HCT116 (cell line): Measurements from ENCODE around the gene NMU. TPM values are rescaled to one million over a fixed set of nuclear protein-coding genes. Genes with fewer than 3 reads are reported as not detected.

Experiments
- ATAC-seq: fragments of 200-7000 bp; cut with Tn5 transposase; 2 replicates; pipeline ENCODE4 v1.9.1; 2020; ENCODE audit warnings: mild to moderate bottlenecking, moderate library complexity
- BruUV-seq: library from RNA; stranded (reverse); fragments of 400-500 nt; replicated peaks from 2 replicates; lab custom pipeline; 2021; lab: Mats Ljungman, UMichigan
- CTCF ChIA-PET: fragments of 300-600 bp; sonication (Branson Sonifier 250); formaldehyde crosslinking; loops from one replicate; lab custom pipeline; 2021; ENCODE audit warnings: antibody characterized with exemption; lab: Charles Lee
- POLR2A ChIA-PET: fragments of 300-600, 350-600 bp; sonication (Branson Sonifier 250); formaldehyde crosslinking; loops from one replicate; lab custom pipeline; 2021; ENCODE audit warnings: antibody characterized with exemption; lab: Charles Lee
- RAD21 ChIA-PET, 2 experiments: fragments of 300-600 bp; sonication (Branson Sonifier 250); formaldehyde crosslinking; loops; one replicate each; lab custom pipeline; 2023; ENCODE audit warnings: low total read pairs in 2 of 2; ENCODE audit not compliant: uncharacterized antibody in 2 of 2, unreplicated experiment in 2 of 2, low non-redundant PET in 1 of 2; lab: Charles Lee
- DNase-seq: peaks from one replicate; pipeline ENCODE4 v3.0.0-alpha.2; 2010; ENCODE audit warnings: low read depth, low spot score
- H2AFZ ChIP-seq: fragments of 200-600 bp; shearing (Covaris generic), sonication (generic); 2 replicates; pipeline ENCODE4 v1.6.1; 2017; ENCODE audit warnings: low read depth, mixed run types, mixed read lengths, antibody characterized with exemption, low read length; ENCODE audit not compliant: poor library complexity, severe bottlenecking
- H3K27ac ChIP-seq: 2 replicates; pipeline ENCODE4 v1.5.1; 2012; ENCODE audit warnings: low read depth, low read length
- H3K27me3 ChIP-seq: fragments of 200-600 bp; sonication (generic); 2 replicates; pipeline ENCODE4 v1.6.1; 2016; ENCODE audit warnings: mixed run types, low read length, mixed read lengths; ENCODE audit not compliant: insufficient read depth
- H3K36me3 ChIP-seq, 2 experiments: fragments of 200-500 bp in 1 of 2; fragments of 200-600 bp in 1 of 2; sonication (Bioruptor generic) in 1 of 2; sonication (generic) in 1 of 2; 2 replicates each; pipeline versions ENCODE4 v1.5.1 to v1.6.1; 2014 to 2016; ENCODE audit warnings: low read length in 2 of 2, inconsistent platforms in 1 of 2, mixed read lengths in 1 of 2, mixed run types in 1 of 2; ENCODE audit not compliant: insufficient read depth in 2 of 2, control insufficient read depth in 1 of 2
- H3K4me1 ChIP-seq, 2 experiments: fragments of 200-600 bp in 1 of 2; sonication (generic) in 1 of 2; 2 replicates each; pipeline versions ENCODE4 v1.5.1 to v1.6.1; 2012 to 2017; ENCODE audit warnings: low read length in 2 of 2, inconsistent platforms in 1 of 2, mild to moderate bottlenecking in 1 of 2, mixed read lengths in 1 of 2, mixed run types in 1 of 2, moderate library complexity in 1 of 2; ENCODE audit not compliant: insufficient read depth in 2 of 2, control insufficient read depth in 1 of 2
- H3K4me2 ChIP-seq: fragments of 200-600 bp; sonication (generic); 2 replicates; pipeline ENCODE4 v1.6.1; 2017; ENCODE audit warnings: mixed run types, low read length, mixed read lengths
- H3K4me3 ChIP-seq, 2 experiments: fragments of 200-600 bp in 1 of 2; sonication (generic) in 1 of 2; replicated peaks in 1 of 2; 2 replicates each; pipeline ENCODE4 v1.5.1; 2011 to 2016; ENCODE audit warnings: low read length in 2 of 2, control low read depth in 1 of 2, low read depth in 1 of 2, mild to moderate bottlenecking in 1 of 2, mixed read lengths in 1 of 2, mixed run types in 1 of 2
- H3K79me2 ChIP-seq: fragments of 200-600 bp; sonication (generic); 2 replicates; pipeline ENCODE4 v1.6.1; 2017; ENCODE audit warnings: mild to moderate bottlenecking, mixed run types, low read length, moderate library complexity, mixed read lengths; ENCODE audit not compliant: insufficient read depth
- H3K9ac ChIP-seq: fragments of 200-600 bp; sonication (generic); 2 replicates; pipeline ENCODE4 v1.6.1; 2016; ENCODE audit warnings: low read length, mixed read lengths
- H3K9me2 ChIP-seq: fragments of 200-600 bp; sonication (generic), shearing (Covaris generic); 2 replicates; pipeline ENCODE4 v1.6.1; 2017; ENCODE audit warnings: mixed run types, mild to moderate bottlenecking, moderate library complexity; ENCODE audit not compliant: insufficient read depth
- H3K9me3 ChIP-seq, 2 experiments: fragments of 200-500 bp in 1 of 2; fragments of 200-600 bp in 1 of 2; sonication (Bioruptor generic) in 1 of 2; sonication (generic) in 1 of 2; 2 replicates each; pipeline ENCODE4 v1.6.1; 2014 to 2017; ENCODE audit warnings: low read length in 2 of 2, mixed read lengths in 2 of 2, inconsistent platforms in 1 of 2, low read depth in 1 of 2, mild to moderate bottlenecking in 1 of 2, mixed run types in 1 of 2, moderate library complexity in 1 of 2; ENCODE audit not compliant: control insufficient read depth in 1 of 2, insufficient read depth in 1 of 2
- H4K20me1 ChIP-seq: fragments of 200-600 bp; sonication (generic), shearing (Covaris generic); 2 replicates; pipeline ENCODE4 v1.6.1; 2017; ENCODE audit warnings: mixed run types, mild to moderate bottlenecking, moderate library complexity; ENCODE audit not compliant: insufficient read depth
- ATF3 ChIP-seq: IDR thresholded peaks from 2 replicates; pipeline ENCODE4 v1.6.1; 2012
- CBX3 ChIP-seq: IDR thresholded peaks from 2 replicates; pipeline ENCODE4 v1.6.1; 2012; ENCODE audit warnings: low read depth
- CEBPB ChIP-seq: IDR thresholded peaks from 2 replicates; pipeline ENCODE4 v1.6.1; 2012; ENCODE audit warnings: low read depth
- CTCF ChIP-seq, 3 experiments: fragments of 200-600 bp in 1 of 3; sonication (generic) in 1 of 3; IDR thresholded peaks in 2 of 3; conservative IDR thresholded peaks in 1 of 3; 2 replicates each; pipeline ENCODE4 v1.5.1; 2012 to 2017; ENCODE audit warnings: low read depth in 2 of 3, low read length in 2 of 3, antibody characterized with exemption in 1 of 3, borderline replicate concordance in 1 of 3, control low read depth in 1 of 3, mild to moderate bottlenecking in 1 of 3, mixed read lengths in 1 of 3, mixed run types in 1 of 3, moderate library complexity in 1 of 3; ENCODE audit not compliant: insufficient read depth in 1 of 3
- ELF1 ChIP-seq: IDR thresholded peaks from 2 replicates; pipeline ENCODE4 v1.6.1; 2012; ENCODE audit warnings: low read depth, borderline replicate concordance
- EZH2 ChIP-seq: fragments of 200-600 bp; sonication (generic); IDR thresholded peaks from 2 replicates; pipeline ENCODE4 v1.6.1; 2017; ENCODE audit warnings: antibody characterized with exemption, mixed run types
- EZH2phosphoT487 ChIP-seq: fragments of 200-600 bp; IDR thresholded peaks from 2 replicates; pipeline ENCODE4 v1.6.1; 2018; ENCODE audit warnings: antibody characterized with exemption, borderline replicate concordance
- FOSL1 ChIP-seq: IDR thresholded peaks from 2 replicates; pipeline ENCODE4 v1.6.1; 2012; ENCODE audit warnings: low read depth
- MAX ChIP-seq: IDR thresholded peaks from 2 replicates; pipeline ENCODE4 v1.6.1; 2012
- POLR2A ChIP-seq: IDR thresholded peaks from 2 replicates; pipeline ENCODE4 v1.7.0; 2011; ENCODE audit warnings: borderline replicate concordance; ENCODE audit not compliant: insufficient read depth, insufficient read length; ENCODE audit errors: extremely low read depth
- POLR2AphosphoS5 ChIP-seq: IDR thresholded peaks from 2 replicates; pipeline ENCODE4 v1.6.1; 2011; ENCODE audit warnings: mild to moderate bottlenecking, low read depth, low read length, moderate library complexity
- RAD21 ChIP-seq: IDR thresholded peaks from 2 replicates; pipeline ENCODE4 v1.6.1; 2012; ENCODE audit warnings: low read depth, mild to moderate bottlenecking
- SP1 ChIP-seq: IDR thresholded peaks from 2 replicates; pipeline ENCODE4 v1.6.1; 2012; ENCODE audit warnings: low read depth
- SRF ChIP-seq: IDR thresholded peaks from 2 replicates; pipeline ENCODE4 v1.6.1; 2012; ENCODE audit warnings: low read depth
- TCF7L2 ChIP-seq: IDR thresholded peaks from 2 replicates; pipeline ENCODE4 v1.7.0; 2011; ENCODE audit warnings: borderline replicate concordance, inconsistent platforms; ENCODE audit not compliant: insufficient read depth, insufficient read length; ENCODE audit errors: extremely low read depth
- YY1 ChIP-seq: IDR thresholded peaks from 2 replicates; pipeline ENCODE4 v1.6.1; 2011; ENCODE audit warnings: low read length, low read depth, moderate library complexity, mild to moderate bottlenecking; ENCODE audit not compliant: insufficient replicate concordance; ENCODE audit errors: extremely low read depth
- ZBTB33 ChIP-seq: IDR thresholded peaks from 2 replicates; pipeline ENCODE4 v1.6.1; 2011; ENCODE audit warnings: mild to moderate bottlenecking, low read length, moderate library complexity; ENCODE audit not compliant: insufficient replicate concordance; ENCODE audit errors: extremely low read depth
- ZFX ChIP-seq: fragments of 450-650 bp; IDR thresholded peaks from 2 replicates; pipeline ENCODE4 v1.6.1; 2017
- ZNF274 ChIP-seq: fragments of 200-500 bp; sonication (Bioruptor generic); IDR thresholded peaks from 2 replicates; pipeline ENCODE4 v1.6.1; 2014; ENCODE audit warnings: mild to moderate bottlenecking, low read depth, low read length, inconsistent platforms
- intact Hi-C: fragments of 100-400 bp; cut with micrococcal nuclease; formaldehyde crosslinking; loops from 2 replicates; pipeline ENCODE4 v1.10.0; 2022
- total RNA-seq: library from RNA; stranded (reverse); gene quantifications from one replicate; pipeline ENCODE4 v1.2.1, GENCODE V29; 2021; ENCODE audit not compliant: unreplicated experiment

Gene NMU
- total RNA-seq, 1 experiment from 2014 or later: 81.1 TPM

- no peak overlapping the region for H3K9ac ChIP-seq
- H3K27me3 ChIP-seq: no peaks in the 10 kb centered on the region
- ChIA-PET POLR2A (no interaction called here), RAD21 (no interaction called here), CTCF (no interaction called here)
- no peaks in the 10 kb centered on the region for H3K79me2 ChIP-seq
- H3K27ac ChIP-seq: no peak overlapping the region
- TF ChIP-seq ELF1 (no peak), TCF7L2 (no peak), POLR2A (no peak), CEBPB (no peak), SP1 (no peak), RAD21 (no peak), ATF3 (no peak), MAX (no peak), ZFX (no peak), SRF (no peak), CTCF (IDR thresholded peaks at IDR 0.05 in 2 of 3, conservative IDR thresholded peaks at IDR 0.05 in 1 of 3; ENCODE audit: borderline replicate concordance in 1 of 3, insufficient read depth in 1 of 3, low read depth in 2 of 3, low read length in 2 of 3) (no peak), POLR2AphosphoS5 (no peak), CBX3 (no peak), FOSL1 (no peak), ZBTB33 (no peak), YY1 (no peak), EZH2 (no peak), ZNF274 (no peak), EZH2phosphoT487 (no peak)
- DNase-seq (no peak), ATAC-seq (no peak)
- H4K20me1 ChIP-seq: no peaks in the 10 kb centered on the region
- no peaks in the 10 kb centered on the region for H3K9me3 ChIP-seq
- H3K4me3 ChIP-seq: no peak overlapping the region
- H2AFZ ChIP-seq: no peak overlapping the region
- no peaks in the 10 kb centered on the region for H3K9me2 ChIP-seq
- no peaks in the 10 kb centered on the region for H3K36me3 ChIP-seq
- intact Hi-C loops: no loop called here
- BruUV-seq: no TSS peak
- no peak overlapping the region for H3K4me2 ChIP-seq
- H3K4me1 ChIP-seq: no peaks in the 10 kb centered on the region
Measured at GRCh38 chr4:55560096-55560495, 76.0 kb downstream of the NMU start.
